GM18868 (cell line): ENCODE results near the gene DLL4.
A peak's percentile ranks its signal among the peaks of the same experiment; 100 is the strongest.
"Not testable (repeated sequence)": the region's sequence is repeated elsewhere in the genome, so short reads cannot be mapped to it uniquely, and the experiment has no call there.

Experiments used
- ATAC-seq: cut with Tn5 transposase; IDR thresholded peaks from one replicate; pipeline ENCODE4 v1.9.1; 2021; ENCODE audit warnings: mild to moderate bottlenecking, moderate library complexity; ENCODE audit not compliant: unreplicated experiment

DLL4 gene

DNA sequence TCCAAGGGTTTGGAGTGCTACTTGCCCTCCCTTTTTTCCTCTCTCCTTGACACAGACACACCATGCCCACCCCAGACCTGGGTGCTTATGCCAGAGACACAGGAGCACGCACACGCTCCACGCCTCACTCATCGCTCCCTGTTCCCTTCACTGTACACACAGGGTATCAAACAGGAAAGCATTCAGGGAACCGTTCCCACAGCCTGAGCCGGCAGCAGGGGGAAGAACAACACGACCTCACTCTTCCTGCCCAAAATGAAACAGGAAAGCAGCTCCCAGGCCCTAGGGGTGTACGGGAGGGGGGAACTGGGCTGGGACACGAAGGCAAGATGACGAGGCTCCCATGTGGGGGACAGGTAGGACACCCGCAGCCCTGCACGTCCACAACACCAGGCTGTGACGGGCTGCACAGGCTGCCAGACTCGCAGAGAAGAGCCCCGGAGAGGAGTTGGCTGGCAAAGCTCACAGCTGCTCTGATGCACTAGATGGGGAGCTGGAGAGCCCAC is 11.2 kb downstream of the DLL4 start:
- ATAC-seq: no peak

DNA sequence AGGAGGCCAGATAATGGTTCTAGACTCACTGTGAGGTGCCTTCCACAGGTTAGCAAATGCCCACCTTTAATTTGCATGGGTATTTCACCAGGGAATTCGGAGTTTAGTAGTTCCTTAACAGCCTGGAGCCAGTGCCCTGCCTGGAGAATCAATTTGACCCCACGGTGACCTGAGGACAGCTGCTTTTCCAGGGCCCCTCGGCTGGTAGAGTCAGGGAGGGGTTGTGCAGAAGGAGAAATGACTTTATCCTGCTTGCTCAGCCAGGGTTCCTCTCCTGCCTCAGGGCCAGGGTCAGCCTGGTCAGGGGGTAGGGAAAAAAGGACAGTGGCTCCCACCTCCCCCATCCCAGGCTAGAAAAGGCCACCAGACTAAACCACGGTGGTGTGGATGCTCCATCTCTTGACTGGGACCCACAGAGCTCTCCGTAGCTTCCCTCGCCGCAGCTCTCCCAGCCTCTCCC is 12.0 kb downstream of the DLL4 start:
- no peak for ATAC-seq

DNA sequence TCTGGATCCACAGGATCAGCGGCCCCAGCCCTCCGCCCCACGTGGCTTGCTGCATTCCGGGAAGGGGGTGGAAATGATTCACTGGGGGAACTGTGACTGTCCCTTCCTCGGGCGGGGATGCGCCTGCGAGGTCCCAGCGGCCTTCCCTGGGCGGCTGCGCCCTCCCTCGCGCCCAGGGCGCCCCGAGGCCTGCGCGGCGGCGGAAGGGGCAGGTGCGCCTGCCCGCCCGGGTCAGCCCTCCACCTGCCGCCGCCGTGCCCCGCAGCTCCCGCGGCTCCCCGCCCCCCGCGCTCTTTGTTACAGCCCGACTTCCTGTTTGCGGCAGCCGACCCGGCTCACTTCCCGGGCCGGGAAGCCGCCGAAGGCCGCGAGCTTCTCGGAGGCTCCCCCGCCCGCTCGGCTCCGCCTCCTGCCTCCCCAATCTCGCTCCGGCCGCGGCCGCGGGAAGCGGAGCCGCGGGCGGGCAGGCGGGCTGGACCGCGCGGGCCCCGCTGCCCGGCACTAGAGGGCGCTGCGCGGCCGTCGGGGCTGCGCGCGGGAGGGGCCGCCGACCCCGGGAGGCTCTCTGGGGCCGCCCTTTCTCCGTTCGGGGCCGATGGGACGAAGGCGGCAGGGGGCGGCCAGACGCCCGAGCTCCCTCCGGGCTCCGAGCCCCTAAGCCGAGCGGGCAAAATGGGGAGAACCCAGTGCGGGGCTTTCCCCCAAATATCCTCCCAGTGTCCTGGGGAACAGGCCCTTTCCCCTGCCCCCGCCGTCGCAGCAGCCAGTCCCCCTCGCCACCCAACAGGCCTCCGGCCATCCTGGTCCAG is 12.6 kb downstream of the DLL4 start:
- ATAC-seq: peak; percentile 67

DNA sequence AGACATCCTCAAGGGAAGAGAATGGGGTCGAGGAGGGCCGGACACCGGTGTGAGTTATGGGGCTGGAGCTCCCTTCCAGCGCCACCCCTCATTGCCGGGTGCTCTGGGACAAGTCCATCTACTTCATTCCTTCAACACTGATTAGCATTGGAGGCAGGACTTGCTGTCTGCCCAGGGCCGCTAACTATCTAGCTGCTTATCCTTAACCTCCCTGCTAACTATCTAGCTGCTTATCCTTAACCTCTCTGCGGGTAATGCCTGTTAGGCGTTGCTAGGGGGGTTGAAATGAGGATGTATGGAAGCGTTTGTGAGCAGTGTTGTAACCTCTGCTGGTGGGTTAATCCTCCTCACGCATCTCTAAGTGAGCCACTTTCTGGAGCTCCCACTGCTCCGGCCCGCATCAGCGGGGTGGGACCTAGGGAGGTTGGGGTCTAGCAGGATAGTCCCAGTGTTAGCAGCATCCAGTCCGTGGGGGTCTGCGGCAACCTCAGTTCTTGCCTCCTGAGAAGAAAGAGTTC is 13.3 kb downstream of the DLL4 start:
- ATAC-seq: no peak

DNA sequence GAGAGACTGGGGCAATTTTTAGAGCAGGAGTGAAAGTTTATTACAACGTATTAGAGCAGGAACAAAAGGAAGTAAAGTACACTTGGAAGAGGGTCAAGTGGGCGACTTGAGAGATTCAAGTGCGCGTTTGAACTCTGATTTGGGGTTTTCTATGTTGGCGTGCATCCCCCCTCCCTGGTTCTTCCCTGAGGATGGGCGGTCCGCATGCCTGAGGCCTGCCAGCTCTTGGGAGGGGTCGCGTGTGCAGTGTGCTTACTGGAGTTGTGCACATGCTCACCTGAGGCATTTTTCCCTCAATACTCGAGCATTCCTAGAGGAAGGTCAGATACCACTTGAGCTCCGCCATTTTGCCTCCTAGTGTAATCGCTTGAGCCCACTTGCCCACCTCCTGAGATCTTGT is 13.7 kb downstream of the DLL4 start:
- ATAC-seq: no peak

DNA sequence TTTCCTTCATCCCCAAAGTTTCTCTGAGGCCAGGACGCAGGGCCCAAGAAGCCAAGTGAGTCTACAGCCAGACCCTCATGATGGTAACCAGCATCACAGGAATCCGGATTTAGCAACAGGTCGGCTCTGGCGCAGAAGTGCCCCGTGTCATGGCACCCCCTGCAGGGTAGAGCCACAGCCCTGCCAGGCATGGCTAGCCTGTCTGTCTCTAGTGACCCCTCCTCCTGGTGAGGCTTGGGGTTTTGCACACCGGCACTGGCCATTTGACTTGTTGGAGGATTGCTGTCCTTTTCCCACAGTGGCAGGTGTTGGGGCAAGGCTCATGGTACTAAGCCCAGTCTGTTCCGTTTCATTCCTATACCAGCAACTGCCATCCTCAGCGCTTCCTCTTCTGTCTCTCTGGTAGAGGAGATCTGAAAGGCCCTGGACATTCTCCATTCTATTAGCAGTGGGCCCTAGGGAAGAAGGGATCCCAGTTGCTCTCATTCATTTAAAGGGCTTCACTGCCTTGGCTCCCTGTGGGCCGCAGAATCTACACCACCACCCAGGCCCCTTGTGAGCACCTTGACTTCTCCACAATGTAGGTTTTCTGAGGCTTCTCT is 14.7 kb downstream of the DLL4 start:
- no peak for ATAC-seq

DNA sequence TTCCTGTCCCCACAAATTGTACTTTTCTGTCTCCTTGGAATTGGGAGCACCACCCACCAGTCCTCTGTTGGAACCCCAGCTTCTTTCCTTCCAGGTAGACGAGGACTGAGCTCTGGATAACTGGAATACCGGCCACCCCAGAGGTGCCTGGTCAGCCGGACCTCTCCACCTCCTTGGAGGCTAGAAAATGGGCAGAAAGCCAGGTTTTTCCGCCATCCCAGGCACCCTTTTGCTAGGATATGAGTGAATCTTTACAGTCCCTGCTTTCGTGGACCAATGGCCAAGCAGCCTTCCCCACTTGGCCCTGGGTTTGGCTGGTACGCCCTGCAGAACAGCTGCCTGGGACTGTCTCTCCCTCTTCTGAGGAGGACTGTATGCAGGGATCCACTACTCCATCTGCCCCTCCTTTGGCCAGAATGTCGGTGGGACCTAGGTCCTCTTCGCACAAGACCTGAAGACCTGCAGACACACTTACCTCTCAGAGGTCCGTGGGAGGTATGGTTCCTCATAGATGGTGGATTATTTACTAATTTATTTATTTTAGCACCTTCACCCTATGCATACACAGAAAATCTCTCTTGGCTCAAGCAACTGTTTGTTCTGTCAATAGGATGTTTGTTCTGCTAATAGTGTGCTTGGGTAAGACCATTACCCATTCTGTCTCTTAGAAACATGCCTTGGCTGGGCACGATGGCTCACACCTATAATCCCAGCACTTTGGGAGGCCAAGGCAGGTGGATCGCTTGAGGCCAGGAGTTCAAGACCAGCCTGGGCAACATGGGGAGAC is 15.6 kb downstream of the DLL4 start:
- no peak for ATAC-seq

DNA sequence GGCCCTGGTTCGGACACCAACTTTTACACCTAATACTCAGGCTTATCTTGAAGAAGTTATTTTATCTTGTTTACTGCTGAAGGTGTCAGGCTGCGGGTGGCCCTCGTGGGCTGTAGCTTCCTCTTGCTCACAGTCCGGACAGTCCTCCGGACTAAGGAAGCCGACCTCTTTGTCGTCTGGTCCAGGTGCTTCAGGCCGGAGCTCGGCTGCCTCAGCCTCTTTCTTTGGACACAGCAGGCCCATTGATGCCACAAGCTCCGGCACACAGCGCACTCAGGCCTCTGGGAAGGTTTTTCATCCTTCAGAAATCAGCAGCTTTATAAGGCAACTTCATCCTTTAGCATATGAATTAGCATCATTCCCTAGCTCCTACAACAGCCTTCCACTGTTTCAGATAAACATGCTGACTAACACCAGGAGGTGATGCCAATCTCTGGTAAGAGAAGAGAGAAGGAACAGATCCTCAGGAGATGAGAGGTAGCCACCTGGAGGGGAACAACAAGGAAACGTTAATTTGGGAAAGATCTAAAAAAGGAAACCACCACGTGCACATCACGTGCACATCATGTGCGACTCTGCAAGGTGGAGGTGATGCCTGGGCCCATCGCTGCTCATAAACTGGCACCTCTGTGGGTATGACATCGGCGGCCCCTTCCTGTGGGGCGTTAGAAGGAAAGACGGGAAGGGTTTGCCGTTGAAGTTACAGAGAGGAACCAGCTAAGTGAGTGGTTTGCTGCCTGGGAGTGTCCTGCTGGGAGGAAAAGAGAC is 19.8 kb downstream of the DLL4 start:
- ATAC-seq: no peak

DNA sequence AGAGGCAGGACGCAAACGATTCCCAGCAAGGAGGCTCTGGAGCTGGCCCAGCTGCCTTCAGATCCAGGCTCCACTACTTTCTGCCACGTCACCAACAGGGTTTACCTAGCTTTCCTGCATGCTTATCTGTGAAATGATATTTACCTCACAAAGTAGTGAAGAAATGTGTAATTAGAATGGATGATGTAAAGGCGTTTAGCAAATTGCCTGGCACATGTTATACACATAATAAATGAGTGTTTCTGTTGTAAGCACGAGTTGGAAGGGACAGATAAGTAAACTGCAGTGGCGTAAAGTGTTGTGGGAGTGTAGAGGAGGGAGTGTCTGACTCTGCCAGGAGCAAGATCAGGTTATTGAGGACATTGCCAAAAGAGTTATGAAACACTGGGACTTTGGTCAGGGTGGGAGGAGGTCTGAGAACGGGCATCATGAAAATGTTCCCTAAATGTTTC is 20.6 kb downstream of the DLL4 start:
- ATAC-seq: no peak

DNA sequence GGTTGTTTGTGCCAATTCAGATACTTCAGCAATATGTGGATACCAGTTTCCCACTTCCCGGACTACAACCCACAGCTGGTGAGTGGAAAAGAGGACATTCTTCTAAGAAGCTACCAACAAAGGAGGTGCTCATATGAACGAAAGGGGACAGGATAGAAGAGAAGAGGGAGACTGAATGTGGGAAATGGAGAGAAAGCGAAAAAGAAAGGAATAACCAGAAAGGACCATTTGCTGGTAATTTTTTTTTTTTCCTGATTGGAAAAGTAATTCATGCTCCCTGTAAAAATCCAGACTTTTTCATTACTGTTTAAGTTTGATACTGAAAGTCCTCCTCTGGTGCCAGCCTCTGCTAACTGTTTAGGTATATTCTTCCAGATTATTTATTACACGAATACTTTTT is 22.6 kb downstream of the DLL4 start:
- no peak for ATAC-seq

DNA sequence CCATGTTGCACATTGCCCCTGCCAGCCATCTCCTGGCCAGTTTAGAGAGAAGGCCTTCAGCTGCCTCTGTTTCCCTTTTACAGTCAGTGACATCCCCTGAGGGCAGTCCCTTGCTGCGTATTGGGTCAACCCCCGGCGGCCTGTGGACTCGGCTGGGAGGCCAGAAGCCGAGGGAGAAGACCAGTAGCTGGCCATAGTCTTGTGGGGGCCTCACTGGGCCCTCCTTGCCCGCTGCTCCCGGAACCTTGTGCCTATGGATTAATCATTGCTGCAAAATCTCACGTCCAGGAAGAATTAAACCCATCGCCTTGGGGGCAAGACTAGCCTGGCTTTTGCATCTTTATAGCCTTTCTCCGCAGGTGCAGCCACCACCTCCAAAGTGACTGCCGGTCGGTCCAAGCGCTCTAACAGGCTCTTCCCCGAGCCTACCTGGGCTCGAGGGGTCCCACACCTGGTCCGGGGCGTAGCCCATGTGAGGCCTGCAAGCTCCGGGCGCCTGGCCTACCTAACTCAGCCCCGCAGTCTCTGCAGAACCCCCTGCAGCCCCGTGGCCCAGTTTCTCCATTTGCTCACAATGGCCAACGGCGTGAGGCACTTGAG is 23.3 kb downstream of the DLL4 start:
- no peak for ATAC-seq

DNA sequence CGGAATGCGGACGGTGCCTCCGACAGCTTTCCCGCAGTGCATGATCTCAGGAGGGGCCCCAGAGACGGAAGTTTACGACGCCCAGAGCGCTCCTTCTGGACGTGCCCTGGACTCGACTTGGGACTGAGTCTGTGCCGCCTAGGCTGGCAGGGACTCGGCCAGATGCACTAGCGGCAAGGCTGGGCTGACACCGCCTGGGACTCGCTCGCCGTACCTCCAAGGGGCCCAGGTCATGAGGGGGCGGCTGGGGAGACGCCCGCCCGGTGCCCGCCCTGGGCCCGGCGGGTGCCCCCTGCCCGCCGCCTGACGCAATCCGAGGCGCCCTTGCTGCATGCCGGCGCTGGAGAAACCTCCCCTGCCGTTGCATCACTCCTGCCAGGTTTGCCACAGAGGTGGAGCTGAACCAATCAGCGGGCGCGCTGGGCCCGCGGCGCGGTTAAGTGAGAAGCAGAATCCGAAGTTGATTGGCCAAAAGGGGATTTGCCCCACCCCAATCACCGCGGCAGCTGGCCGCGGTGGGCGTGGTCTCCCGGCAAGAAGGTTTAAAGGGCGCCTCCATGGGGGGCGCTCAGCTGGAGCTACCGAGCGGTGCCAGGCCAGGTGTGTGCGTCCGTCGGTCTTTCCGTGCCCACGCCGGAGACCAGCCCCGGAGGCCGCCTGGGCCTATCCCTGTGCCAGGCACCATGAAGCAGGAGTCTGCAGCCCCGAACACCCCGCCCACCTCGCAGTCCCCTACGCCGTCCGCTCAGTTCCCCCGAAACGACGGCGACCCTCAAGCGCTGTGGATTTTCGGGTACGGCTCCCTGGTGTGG is 24.0 kb downstream of the DLL4 start, which contains the start of gene CHAC1:
Gene CHAC1, plus strand, starts transcription at position 571 of the 812 bp plus-strand sequence. Its CDS starts 113 bp downstream, at position 684.
- ATAC-seq: peak; percentile 92

DNA sequence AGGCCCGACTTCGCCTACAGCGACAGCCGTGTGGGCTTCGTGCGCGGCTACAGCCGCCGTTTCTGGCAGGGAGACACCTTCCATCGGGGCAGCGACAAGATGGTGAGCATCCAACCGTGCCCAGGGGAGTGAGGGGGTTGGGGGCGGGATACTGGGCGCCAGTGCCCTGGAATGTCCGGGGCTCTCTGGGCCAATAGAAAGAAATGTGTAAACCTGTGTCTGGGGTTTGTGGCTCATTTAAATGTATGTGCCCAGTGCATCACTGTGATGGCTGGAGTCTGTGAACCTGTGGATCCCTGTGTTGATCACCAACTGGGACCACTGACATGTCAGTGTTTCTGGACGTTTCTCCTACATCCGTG is 24.6 kb downstream of the DLL4 start:
- no peak for ATAC-seq

DNA sequence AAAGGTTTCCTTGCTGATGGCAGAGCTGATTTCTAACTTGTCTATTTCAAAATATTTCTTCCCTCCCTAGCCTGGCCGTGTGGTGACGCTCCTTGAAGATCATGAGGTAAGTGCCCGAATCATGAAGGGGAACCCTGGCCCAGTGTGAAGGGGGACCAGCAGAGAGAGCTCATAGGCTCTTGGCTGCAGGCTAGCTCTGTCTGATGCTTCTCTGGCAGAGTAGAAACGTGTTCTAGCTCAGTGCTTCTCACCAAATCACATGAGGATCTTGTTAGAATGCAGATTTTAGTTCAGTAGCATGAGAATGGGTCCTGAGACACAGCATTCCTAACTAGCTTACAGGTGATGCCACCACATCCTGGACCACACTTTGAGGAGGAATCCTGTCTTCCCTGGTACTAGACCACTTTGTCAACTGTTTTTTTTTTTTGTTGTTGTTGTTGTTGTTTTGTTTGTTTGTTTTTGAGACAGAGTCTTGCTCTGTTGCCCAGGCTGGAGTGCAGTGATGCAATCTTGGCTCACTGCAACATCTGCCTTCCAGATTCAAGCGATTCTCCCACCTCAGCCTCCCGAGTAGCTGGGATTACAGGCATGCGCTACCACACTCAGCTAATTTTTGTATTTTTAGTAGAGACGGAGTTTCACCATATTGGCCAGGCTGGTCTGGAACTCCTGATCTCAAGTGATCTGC is 25.2 kb downstream of the DLL4 start:
- ATAC-seq: not testable (repeated sequence)

DNA sequence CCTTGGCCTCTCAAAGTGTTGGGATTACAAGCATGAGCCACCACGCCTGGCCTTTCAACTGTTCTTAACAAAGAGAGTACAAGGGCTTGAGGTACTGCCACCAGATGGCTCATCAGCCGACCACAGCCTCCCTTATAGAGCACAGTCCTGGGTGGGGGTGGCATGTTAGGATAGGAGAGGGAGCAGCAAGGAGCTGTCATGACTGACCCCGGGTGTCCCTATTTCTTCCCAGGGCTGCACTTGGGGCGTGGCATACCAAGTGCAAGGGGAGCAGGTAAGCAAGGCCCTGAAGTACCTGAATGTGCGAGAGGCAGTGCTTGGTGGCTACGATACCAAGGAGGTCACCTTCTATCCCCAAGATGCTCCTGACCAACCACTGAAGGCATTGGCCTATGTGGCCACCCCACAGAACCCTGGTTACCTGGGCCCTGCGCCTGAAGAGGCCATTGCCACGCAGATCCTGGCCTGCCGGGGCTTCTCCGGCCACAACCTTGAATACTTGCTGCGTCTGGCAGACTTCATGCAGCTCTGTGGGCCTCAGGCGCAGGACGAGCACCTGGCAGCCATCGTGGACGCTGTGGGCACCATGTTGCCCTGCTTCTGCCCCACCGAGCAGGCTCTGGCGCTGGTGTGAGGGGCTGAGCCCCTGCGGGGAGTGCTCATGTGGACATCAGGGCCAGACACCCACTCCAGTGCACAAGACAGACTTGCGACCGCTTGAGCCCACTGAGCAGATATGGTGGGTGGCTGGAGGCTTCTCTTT is 26.2 kb downstream of the DLL4 start:
- no peak for ATAC-seq

DNA sequence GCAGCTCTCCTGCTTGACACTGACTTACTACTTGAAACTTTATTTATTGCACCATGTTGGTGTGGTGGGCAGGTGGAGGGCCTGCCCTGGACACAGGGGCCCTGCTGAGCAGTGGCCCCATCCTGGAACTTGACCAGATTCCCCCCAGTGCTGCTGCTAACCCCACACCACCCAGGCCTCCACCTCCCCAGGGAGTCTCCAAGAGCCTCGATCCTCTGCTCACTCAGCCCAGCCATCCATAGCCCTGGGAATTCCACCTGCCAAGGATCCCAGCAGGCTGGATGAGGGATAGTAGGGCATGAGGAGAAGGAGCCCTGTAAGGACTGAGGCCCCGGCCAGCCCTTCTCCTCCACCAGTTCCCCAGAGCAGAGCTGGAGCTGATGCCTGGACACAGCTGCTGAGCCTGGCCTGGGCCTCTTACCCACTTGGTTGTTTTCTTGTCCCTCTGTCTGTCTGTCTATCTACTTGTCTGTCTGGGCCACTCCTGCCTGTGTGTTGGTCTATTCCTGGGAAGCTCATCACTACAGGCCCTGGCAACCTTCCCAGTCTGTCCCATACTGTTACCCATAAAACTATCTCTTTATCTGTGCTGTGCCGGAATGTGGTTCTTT is 26.9 kb downstream of the DLL4 start:
- no peak for ATAC-seq

DNA sequence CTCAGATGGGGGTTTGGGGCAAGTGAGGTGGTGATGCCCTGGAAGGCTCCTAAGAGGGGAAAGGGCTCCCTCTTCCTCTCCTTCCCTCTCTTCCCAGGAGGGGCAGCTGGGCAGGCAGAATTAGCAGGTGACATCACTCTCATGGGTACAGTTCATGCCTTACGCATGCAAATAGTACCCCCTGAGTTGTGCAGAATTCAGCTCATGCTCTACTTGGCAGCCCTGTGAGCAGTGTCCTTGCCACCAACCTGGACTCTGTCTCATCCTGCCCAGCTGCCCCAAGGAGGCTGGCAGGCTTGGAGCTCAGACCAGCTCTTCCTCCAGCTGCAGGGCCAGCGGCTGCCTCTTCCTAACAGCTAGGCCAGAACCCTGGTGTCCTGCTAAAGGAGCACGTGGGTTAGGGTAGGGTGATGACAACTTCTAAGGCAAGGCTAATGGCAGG is 27.4 kb downstream of the DLL4 start:
- ATAC-seq: no peak
